T-helper 1 cell treated with Interleukin-12 subunit alpha and Interleukin-12 subunit beta and Interleukin-4 antibody, amounts not matched to agents 30 μg/mL and 1 μg/mL, for 36 hours (primary cell): Measurements from ENCODE around the gene DNAJB9.

Source experiments
- H3K27ac Mint-ChIP-seq: one replicate; pipeline ENCODE4 v1.8.0; 2021; ENCODE audit warnings: mild to moderate bottlenecking, mixed read lengths
- H3K27me3 Mint-ChIP-seq: one replicate; pipeline ENCODE4 v1.8.0; 2021; ENCODE audit warnings: low read depth, mixed read lengths
- H3K36me3 Mint-ChIP-seq: one replicate; pipeline ENCODE4 v1.8.0; 2021; ENCODE audit warnings: low read depth, mixed read lengths
- H3K4me1 Mint-ChIP-seq: one replicate; pipeline ENCODE4 v1.8.0; 2021; ENCODE audit warnings: low read depth, mixed read lengths
- H3K4me3 Mint-ChIP-seq: one replicate; pipeline ENCODE4 v1.8.0; 2021; ENCODE audit warnings: mild to moderate bottlenecking, moderate library complexity, mixed read lengths
- H3K9me3 Mint-ChIP-seq: one replicate; pipeline ENCODE4 v1.8.0; 2021; ENCODE audit warnings: mixed read lengths

DNAJB9 gene

GRCh38 chr7:108581655-108582491 is 12.2 kb downstream of the DNAJB9 start:
- H3K4me3 Mint-ChIP-seq, result no peak overlapping the region
- H3K9me3 Mint-ChIP-seq, result no peaks in the 10 kb centered on the region
- peaks cover 13% of the 10 kb centered on the region for H3K27me3 Mint-ChIP-seq
- H3K4me1 Mint-ChIP-seq, result no peaks in the 10 kb centered on the region
- H3K36me3 Mint-ChIP-seq, result peaks cover 18% of the 10 kb centered on the region
- no peak overlapping the region for H3K27ac Mint-ChIP-seq

DNA sequence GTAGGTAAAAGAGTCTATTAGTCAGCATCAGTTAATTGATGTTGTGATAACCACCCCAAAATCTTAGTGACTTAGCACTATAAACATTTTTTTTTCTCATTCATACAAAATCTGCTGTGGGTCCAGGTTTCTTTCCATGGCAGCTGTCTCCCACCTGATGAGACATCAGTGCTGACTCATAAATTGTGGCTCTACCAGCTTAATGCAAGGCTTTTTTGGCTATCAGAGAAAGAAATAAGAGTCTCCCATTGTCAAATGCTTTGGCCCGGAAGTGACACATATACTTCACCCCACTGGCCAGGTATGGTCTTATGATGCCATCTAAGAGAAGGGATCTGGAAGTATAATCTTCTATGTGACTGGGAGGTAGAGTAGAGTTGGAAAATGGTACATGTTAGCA is 14.5 kb downstream of the DNAJB9 start:
- H3K27ac Mint-ChIP-seq, result no peak overlapping the region
- H3K9me3 Mint-ChIP-seq, result no peaks in the 10 kb centered on the region
- H3K4me3 Mint-ChIP-seq, result no peak overlapping the region
- no peaks in the 10 kb centered on the region for H3K4me1 Mint-ChIP-seq
- H3K27me3 Mint-ChIP-seq, result peaks cover 18% of the 10 kb centered on the region
- H3K36me3 Mint-ChIP-seq, result peaks cover 6% of the 10 kb centered on the region

GRCh38 chr7:108585843-108586242 is 16.2 kb downstream of the DNAJB9 start:
- no peaks in the 10 kb centered on the region for H3K9me3 Mint-ChIP-seq
- peaks cover 1% of the 10 kb centered on the region for H3K36me3 Mint-ChIP-seq
- H3K27me3 Mint-ChIP-seq, result peaks cover 20% of the 10 kb centered on the region
- H3K27ac Mint-ChIP-seq, result no peak overlapping the region
- H3K4me3 Mint-ChIP-seq, result no peak overlapping the region
- H3K4me1 Mint-ChIP-seq, result no peaks in the 10 kb centered on the region

DNA sequence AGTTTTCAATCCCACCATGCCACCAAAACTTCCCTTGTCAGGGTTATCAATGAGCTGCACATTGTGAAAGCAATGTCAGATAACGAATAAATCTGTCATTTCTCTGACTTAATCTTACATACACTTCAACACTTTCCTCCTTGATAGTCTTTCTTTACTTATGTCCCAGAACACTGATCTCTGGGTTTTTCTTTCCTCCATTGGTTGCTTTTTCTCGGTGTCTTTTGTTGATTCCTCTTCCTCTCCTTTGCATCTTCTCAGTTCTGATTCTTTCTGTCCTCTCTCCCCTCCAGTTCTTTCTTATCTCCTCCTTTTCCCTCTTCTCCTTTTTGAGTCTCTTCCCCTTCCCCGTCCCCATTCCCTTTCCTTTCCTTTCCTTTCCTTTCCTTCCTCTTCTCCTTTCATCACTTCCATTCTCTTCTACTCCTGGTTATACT is 16.6 kb downstream of the DNAJB9 start:
- peaks cover 20% of the 10 kb centered on the region for H3K27me3 Mint-ChIP-seq
- H3K27ac Mint-ChIP-seq, result no peak overlapping the region
- H3K4me1 Mint-ChIP-seq, result no peaks in the 10 kb centered on the region
- H3K36me3 Mint-ChIP-seq, result no peaks in the 10 kb centered on the region
- H3K9me3 Mint-ChIP-seq, result no peaks in the 10 kb centered on the region
- no peak overlapping the region for H3K4me3 Mint-ChIP-seq

- Mint-ChIP-seq H3K36me3 (no peaks in the 10 kb centered on the region), H3K27ac (no peak overlapping the region), H3K27me3 (peaks cover 29% of the 10 kb centered on the region), H3K9me3 (no peaks in the 10 kb centered on the region), H3K4me3 (no peak overlapping the region), H3K4me1 (no peaks in the 10 kb centered on the region)
These were observed 19.5 kb downstream of the DNAJB9 start for GRCh38 chr7:108589199-108589598.

GRCh38 chr7:108589874-108590273 is 20.2 kb downstream of the DNAJB9 start:
- Mint-ChIP-seq H3K4me3 (no peak overlapping the region), H3K9me3 (no peaks in the 10 kb centered on the region), H3K27ac (no peak overlapping the region)

DNA sequence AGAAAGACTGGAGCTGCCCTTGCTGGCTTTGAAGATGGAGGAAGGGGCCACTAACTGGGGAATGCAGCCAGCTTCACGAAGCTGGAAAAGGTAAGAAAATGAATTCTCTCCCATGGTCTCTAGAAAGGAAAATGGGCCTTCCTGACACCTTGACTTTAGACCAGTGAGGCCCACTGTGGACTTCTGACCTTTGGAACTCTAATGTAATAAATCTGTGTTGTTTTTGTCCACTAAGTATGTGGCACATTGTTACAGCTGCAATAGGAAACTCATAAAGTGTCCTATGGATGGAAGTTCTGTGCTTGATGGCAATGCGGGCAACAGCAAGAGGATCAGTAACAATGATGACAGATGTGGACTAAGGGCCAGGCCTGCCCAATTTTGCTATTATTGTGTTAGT is 20.9 kb downstream of the DNAJB9 start:
- Mint-ChIP-seq H3K9me3 (no peaks in the 10 kb centered on the region), H3K27me3 (peaks cover 29% of the 10 kb centered on the region), H3K36me3 (no peaks in the 10 kb centered on the region), H3K4me1 (no peaks in the 10 kb centered on the region), H3K27ac (no peak overlapping the region), H3K4me3 (no peak overlapping the region)

More at GRCh38 chr7:108589874-108590273, 20.2 kb downstream of the DNAJB9 start:
- H3K27me3 Mint-ChIP-seq, result peaks cover 29% of the 10 kb centered on the region
- no peaks in the 10 kb centered on the region for H3K36me3 Mint-ChIP-seq
- H3K4me1 Mint-ChIP-seq, result no peaks in the 10 kb centered on the region

DNA sequence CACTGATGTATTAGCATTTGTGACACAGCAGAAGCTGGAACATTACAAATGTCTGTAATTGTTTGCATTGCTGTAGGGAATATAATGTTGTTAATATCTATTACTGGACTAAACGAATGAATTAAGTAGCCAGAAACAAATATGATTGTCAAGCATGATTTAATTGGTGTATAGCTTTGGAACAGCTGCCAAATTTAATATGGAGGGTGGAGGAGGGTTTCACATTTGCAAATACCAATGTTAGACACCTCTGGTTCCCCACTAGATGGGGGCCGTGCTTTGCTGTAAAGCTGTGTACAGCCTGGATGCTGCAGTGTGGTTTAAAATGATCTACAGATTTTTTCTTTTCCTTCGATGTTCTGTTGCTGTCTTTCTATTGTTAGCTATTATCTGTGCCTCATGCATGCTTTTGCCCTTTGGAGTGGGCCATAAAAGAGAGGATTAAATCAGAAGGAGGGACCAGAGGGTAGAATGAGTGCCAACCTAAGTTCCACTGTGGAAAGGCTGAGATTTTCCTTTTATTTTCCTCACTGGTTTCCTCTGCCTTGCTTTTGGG is 23.1 kb downstream of the DNAJB9 start:
- Mint-ChIP-seq H3K27me3 (peaks cover 17% of the 10 kb centered on the region), H3K9me3 (no peaks in the 10 kb centered on the region), H3K4me1 (no peaks in the 10 kb centered on the region), H3K36me3 (no peaks in the 10 kb centered on the region), H3K27ac (no peak overlapping the region), H3K4me3 (no peak overlapping the region)

- H3K4me3 Mint-ChIP-seq, result no peak overlapping the region
- H3K9me3 Mint-ChIP-seq, result no peaks in the 10 kb centered on the region
- H3K27ac Mint-ChIP-seq, result no peak overlapping the region
- H3K27me3 Mint-ChIP-seq, result peaks cover 33% of the 10 kb centered on the region
- H3K36me3 Mint-ChIP-seq, result no peaks in the 10 kb centered on the region
- no peaks in the 10 kb centered on the region for H3K4me1 Mint-ChIP-seq
These were observed 26.9 kb downstream of the DNAJB9 start for GRCh38 chr7:108596560-108596959.

GRCh38 chr7:108598153-108598552 is 28.5 kb downstream of the DNAJB9 start:
- no peaks in the 10 kb centered on the region for H3K36me3 Mint-ChIP-seq
- no peak overlapping the region for H3K4me3 Mint-ChIP-seq
- H3K9me3 Mint-ChIP-seq, result no peaks in the 10 kb centered on the region
- no peaks in the 10 kb centered on the region for H3K4me1 Mint-ChIP-seq
- no peak overlapping the region for H3K27ac Mint-ChIP-seq
- H3K27me3 Mint-ChIP-seq, result peaks cover 28% of the 10 kb centered on the region

GRCh38 chr7:108598914-108599580 is 29.4 kb downstream of the DNAJB9 start:
- Mint-ChIP-seq H3K4me3 (no peak overlapping the region), H3K27me3 (peaks cover 24% of the 10 kb centered on the region), H3K9me3 (no peaks in the 10 kb centered on the region), H3K27ac (no peak overlapping the region), H3K4me1 (no peaks in the 10 kb centered on the region), H3K36me3 (no peaks in the 10 kb centered on the region)

- Mint-ChIP-seq H3K9me3 (no peaks in the 10 kb centered on the region), H3K4me3 (no peak overlapping the region), H3K27me3 (peaks cover 27% of the 10 kb centered on the region)
These were observed 30.7 kb downstream of the DNAJB9 start for GRCh38 chr7:108600399-108600798.

DNA sequence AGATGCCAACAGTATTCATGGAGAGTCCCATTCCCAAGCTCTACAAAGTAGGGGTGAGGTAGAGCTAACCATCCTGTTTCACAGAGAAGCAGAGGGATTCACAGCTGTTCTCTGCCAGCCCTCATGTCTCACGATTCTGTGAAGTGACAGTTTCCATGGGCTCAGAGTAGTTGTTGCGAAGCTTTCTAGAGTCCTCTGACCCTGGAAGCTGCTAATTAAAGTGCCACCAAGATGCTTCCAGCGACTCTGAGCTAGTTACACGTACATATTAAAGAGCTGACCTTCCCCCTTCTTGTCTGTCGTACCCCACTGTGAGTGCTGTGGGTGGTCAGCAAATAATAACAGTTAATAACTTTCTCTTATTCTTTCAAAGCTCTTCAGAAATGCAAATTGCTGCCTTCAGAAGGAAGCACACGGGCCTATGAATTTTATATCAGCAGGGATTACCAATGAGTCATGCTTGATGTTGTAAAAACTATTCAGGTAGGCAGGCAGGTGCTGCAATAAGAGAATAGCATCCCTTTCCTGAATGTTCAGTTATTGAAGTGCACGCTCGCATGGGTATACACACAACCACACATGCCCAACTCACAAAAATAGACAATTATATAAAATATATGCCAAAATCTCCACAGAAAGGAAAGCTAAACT is 34.1 kb downstream of the DNAJB9 start:
- H3K27ac Mint-ChIP-seq, result no peak overlapping the region
- no peaks in the 10 kb centered on the region for H3K36me3 Mint-ChIP-seq
- no peaks in the 10 kb centered on the region for H3K4me1 Mint-ChIP-seq
- no peak overlapping the region for H3K4me3 Mint-ChIP-seq
- H3K9me3 Mint-ChIP-seq, result no peaks in the 10 kb centered on the region
- peaks cover 21% of the 10 kb centered on the region for H3K27me3 Mint-ChIP-seq

More at GRCh38 chr7:108600399-108600798, 30.7 kb downstream of the DNAJB9 start:
- Mint-ChIP-seq H3K27ac (no peak overlapping the region), H3K36me3 (no peaks in the 10 kb centered on the region), H3K4me1 (no peaks in the 10 kb centered on the region)

DNA sequence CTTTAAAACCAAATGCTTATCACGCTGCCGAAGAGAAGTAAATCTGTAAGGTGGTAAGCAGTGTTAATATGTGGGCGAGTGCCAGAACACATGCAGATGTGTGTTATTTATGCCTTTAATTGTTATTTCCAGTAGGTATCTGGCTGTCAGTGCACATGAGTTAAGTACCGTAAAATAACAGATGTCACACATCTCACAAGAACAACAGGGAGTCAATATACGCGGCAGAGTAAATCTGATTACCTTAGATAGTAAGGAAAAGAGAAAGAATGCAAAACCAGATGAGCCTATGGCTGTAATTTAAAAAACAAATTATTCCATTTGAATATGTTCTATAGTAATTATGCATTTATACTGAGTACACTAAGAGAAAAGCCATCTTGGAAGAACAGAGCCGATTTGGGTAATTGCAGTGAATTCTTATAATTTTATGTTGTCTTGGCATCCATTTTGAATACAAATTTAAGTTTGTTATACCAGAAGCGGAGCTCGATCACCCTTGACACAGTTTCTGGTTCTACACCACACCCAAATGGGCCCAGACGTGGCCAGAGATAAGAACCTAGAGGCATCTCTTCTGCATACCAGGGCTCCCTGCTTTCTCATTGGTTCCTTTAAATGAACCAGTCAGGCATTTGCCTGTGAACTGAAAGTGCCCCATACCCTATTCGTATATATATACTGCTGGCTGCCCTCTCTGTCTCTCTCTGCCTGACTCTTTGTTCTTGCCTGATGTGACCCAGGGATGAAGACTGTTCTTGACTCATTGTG is 34.8 kb downstream of the DNAJB9 start:
- H3K9me3 Mint-ChIP-seq, result no peaks in the 10 kb centered on the region
- peaks cover 19% of the 10 kb centered on the region for H3K27me3 Mint-ChIP-seq
- no peaks in the 10 kb centered on the region for H3K36me3 Mint-ChIP-seq
- H3K27ac Mint-ChIP-seq, result no peak overlapping the region
- H3K4me1 Mint-ChIP-seq, result no peaks in the 10 kb centered on the region
- no peak overlapping the region for H3K4me3 Mint-ChIP-seq
